IMR-90 (cell line): ENCODE data around the gene HMHB1. TPM values are rescaled to one million over a fixed set of nuclear protein-coding genes. Genes with fewer than 3 reads are reported as not detected.

Experiments used
- ATAC-seq: fragments of 200-7000 bp; cut with Tn5 transposase; 2 replicates; pipeline ENCODE4 v1.9.1; 2020; ENCODE audit warnings: low read depth, mild to moderate bottlenecking, moderate library complexity
- BruUV-seq: library from RNA; stranded (reverse); fragments of 400-500 nt; replicated peaks from 2 replicates; lab custom pipeline; 2021; lab: Mats Ljungman, UMichigan
- CTCF ChIA-PET: fragments of 300-600 bp; formaldehyde crosslinking; extraction: SDS; loops from one replicate; lab custom pipeline; 2021; ENCODE audit warnings: antibody characterized with exemption; lab: Yijun Ruan, JAX
- POLR2A ChIA-PET: fragments of 300-600 bp; sonication (Branson Sonifier 250); formaldehyde crosslinking; loops from one replicate; lab custom pipeline; 2022; ENCODE audit warnings: antibody characterized with exemption; ENCODE audit not compliant: unreplicated experiment; lab: Charles Lee
- DNase-seq: peaks from one replicate; pipeline ENCODE4 v3.0.0; 2013
- H2AFZ ChIP-seq: replicated peaks from 2 replicates; pipeline ENCODE3; 2013; ENCODE audit warnings: low read length, mild to moderate bottlenecking; ENCODE audit not compliant: poor library complexity
- H2AK5ac ChIP-seq: 2 replicates; pipeline ENCODE4 v1.6.1; 2013; ENCODE audit warnings: low read depth, low read length, inconsistent platforms
- H2AK9ac ChIP-seq: replicated peaks from 2 replicates; pipeline ENCODE3; 2013; ENCODE audit warnings: mild to moderate bottlenecking, low read depth, low read length, moderate library complexity; ENCODE audit not compliant: poor library complexity
- H2BK120ac ChIP-seq: 2 replicates; pipeline ENCODE4 v1.6.1; 2013; ENCODE audit warnings: low read depth, low read length, inconsistent platforms
- H2BK15ac ChIP-seq: 3 replicates; pipeline ENCODE4 v1.6.1; 2013; ENCODE audit warnings: low read depth, low read length, inconsistent platforms
- H2BK20ac ChIP-seq: 2 replicates; pipeline ENCODE4 v1.6.1; 2013; ENCODE audit warnings: low read depth, mild to moderate bottlenecking, inconsistent platforms, low read length, moderate library complexity
- H2BK5ac ChIP-seq: 2 replicates; pipeline ENCODE4 v1.6.1; 2013; ENCODE audit warnings: mild to moderate bottlenecking, low read depth, low read length, inconsistent platforms; ENCODE audit not compliant: poor library complexity, severe bottlenecking
- H3K14ac ChIP-seq: replicated peaks from 2 replicates; pipeline ENCODE4 v1.6.1; 2013; ENCODE audit warnings: low read depth, low read length, inconsistent platforms
- H3K18ac ChIP-seq: 2 replicates; pipeline ENCODE4 v1.6.1; 2013; ENCODE audit warnings: low read depth, low read length, control low read depth
- H3K23ac ChIP-seq: 2 replicates; pipeline ENCODE4 v1.6.1; 2013; ENCODE audit warnings: low read depth, low read length, inconsistent platforms
- H3K27ac ChIP-seq: 2 replicates; pipeline ENCODE4 v1.5.1; 2013; ENCODE audit warnings: mild to moderate bottlenecking, control low read depth, low read length; ENCODE audit not compliant: insufficient read depth
- H3K27me3 ChIP-seq: 2 replicates; pipeline ENCODE4 v1.6.1; 2013; ENCODE audit warnings: low read length; ENCODE audit not compliant: control insufficient read depth, insufficient read depth
- H3K36me3 ChIP-seq: 2 replicates; pipeline ENCODE4 v1.6.1; 2013; ENCODE audit warnings: low read length, mixed read lengths; ENCODE audit not compliant: control insufficient read depth, insufficient read depth
- H3K4ac ChIP-seq: 2 replicates; pipeline ENCODE4 v1.6.1; 2013; ENCODE audit warnings: low read depth, low read length, inconsistent platforms
- H3K4me1 ChIP-seq: 2 replicates; pipeline ENCODE4 v1.6.1; 2013; ENCODE audit warnings: low read length, mixed read lengths; ENCODE audit not compliant: control insufficient read depth, insufficient read depth
- H3K4me2 ChIP-seq: 2 replicates; pipeline ENCODE4 v1.6.1; 2013; ENCODE audit warnings: low read depth, mild to moderate bottlenecking, control low read depth, low read length, moderate library complexity
- H3K4me3 ChIP-seq: 2 replicates; pipeline ENCODE4 v1.5.1; 2013; ENCODE audit warnings: low read depth, mild to moderate bottlenecking, control low read depth, low read length, moderate library complexity; ENCODE audit not compliant: insufficient read depth
- H3K56ac ChIP-seq: 2 replicates; pipeline ENCODE4 v1.6.1; 2013; ENCODE audit warnings: low read length, inconsistent platforms; ENCODE audit not compliant: insufficient read depth; ENCODE audit errors: extremely low read depth
- H3K79me1 ChIP-seq, 2 experiments: 2 replicates each; pipeline ENCODE4 v1.6.1; 2013; ENCODE audit warnings: low read length in 2 of 2, inconsistent platforms in 1 of 2, low read depth in 1 of 2
- H3K9ac ChIP-seq: 2 replicates; pipeline ENCODE4 v1.6.1; 2013; ENCODE audit warnings: low read depth, low read length, control low read depth
- H3K9me1 ChIP-seq: 2 replicates; pipeline ENCODE4 v1.6.1; 2013; ENCODE audit warnings: low read length, inconsistent platforms; ENCODE audit not compliant: insufficient read depth
- H3K9me3 ChIP-seq: 2 replicates; pipeline ENCODE4 v1.6.1; 2013; ENCODE audit warnings: low read length; ENCODE audit not compliant: control insufficient read depth, insufficient read depth
- H4K20me1 ChIP-seq: 2 replicates; pipeline ENCODE4 v1.6.1; 2013; ENCODE audit warnings: low read length, inconsistent platforms; ENCODE audit not compliant: insufficient read depth
- H4K5ac ChIP-seq: 2 replicates; pipeline ENCODE4 v1.6.1; 2013; ENCODE audit warnings: mild to moderate bottlenecking, low read depth, low read length, control low read depth
- H4K8ac ChIP-seq, 2 experiments: 2 replicates each; pipeline ENCODE4 v1.6.1; 2013; ENCODE audit warnings: low read depth in 2 of 2, low read length in 2 of 2, control low read depth in 1 of 2, inconsistent platforms in 1 of 2
- H4K91ac ChIP-seq: 2 replicates; pipeline ENCODE4 v1.6.1; 2013; ENCODE audit warnings: low read depth, low read length, inconsistent platforms; ENCODE audit not compliant: insufficient read depth
- BHLHE40 ChIP-seq: fragments of 150-350 bp; IDR thresholded peaks from 2 replicates; pipeline ENCODE4 v1.6.1; 2016; ENCODE audit warnings: mild to moderate bottlenecking, low read depth, low read length
- CEBPB ChIP-seq: IDR thresholded peaks from 2 replicates; pipeline ENCODE4 v1.6.1; 2012; ENCODE audit warnings: low read depth, low read length, improper control_type of control experiment
- CTCF ChIP-seq: conservative IDR thresholded peaks from 2 replicates; pipeline ENCODE4 v1.5.1; 2012; ENCODE audit warnings: mild to moderate bottlenecking, low read depth, low read length, improper control_type of control experiment
- ELK1 ChIP-seq: fragments of 150-350 bp; IDR thresholded peaks from 2 replicates; pipeline ENCODE4 v1.6.1; 2016; ENCODE audit warnings: low read depth, mild to moderate bottlenecking, low read length, moderate library complexity, borderline replicate concordance
- MAZ ChIP-seq: IDR thresholded peaks from 2 replicates; pipeline ENCODE4 v1.6.1; 2012; ENCODE audit warnings: low read depth, mild to moderate bottlenecking, low read length, improper control_type of control experiment, moderate library complexity, borderline replicate concordance
- MXI1 ChIP-seq: IDR thresholded peaks from 2 replicates; pipeline ENCODE4 v1.6.1; 2012; ENCODE audit warnings: low read depth, mild to moderate bottlenecking, low read length, moderate library complexity, borderline replicate concordance
- NFE2L2 ChIP-seq: fragments of 150-350 bp; IDR thresholded peaks from 2 replicates; pipeline ENCODE4 v1.6.1; 2016; ENCODE audit warnings: low read depth, mild to moderate bottlenecking, low read length
- POLR2A ChIP-seq: IDR thresholded peaks from 2 replicates; pipeline ENCODE4 v1.6.1; 2012; ENCODE audit warnings: mild to moderate bottlenecking, low read depth, low read length
- RAD21 ChIP-seq: IDR thresholded peaks from 2 replicates; pipeline ENCODE4 v1.6.1; 2012; ENCODE audit warnings: low read length, improper control_type of control experiment
- RCOR1 ChIP-seq: IDR thresholded peaks from 2 replicates; pipeline ENCODE4 v1.6.1; 2012; ENCODE audit warnings: mild to moderate bottlenecking, low read length, improper control_type of control experiment; ENCODE audit not compliant: insufficient replicate concordance
- RFX5 ChIP-seq: IDR thresholded peaks from 2 replicates; pipeline ENCODE4 v1.8.0; 2012; ENCODE audit warnings: low read depth, mild to moderate bottlenecking, low read length, moderate library complexity
- SMC3 ChIP-seq: fragments of 150-350 bp; IDR thresholded peaks from 2 replicates; pipeline ENCODE4 v1.6.1; 2016; ENCODE audit warnings: low read depth, mild to moderate bottlenecking, antibody characterized with exemption, low read length, moderate library complexity
- USF2 ChIP-seq: fragments of 150-350 bp; IDR thresholded peaks from 2 replicates; pipeline ENCODE4 v1.6.1; 2017; ENCODE audit warnings: mild to moderate bottlenecking, antibody characterized with exemption, low read length, low read depth
- WGBS, 2 experiments: methylation state at CpG; one replicate each; pipeline versions ENCODE4 v1.1.5 to v1.1.7; 2013; ENCODE audit warnings: missing lambda C conversion rate in 2 of 2; ENCODE audit not compliant: insufficient read length in 1 of 2; ENCODE audit errors: extremely low coverage in 2 of 2; 5-methylcytosine and 5-hydroxymethylcytosine counted together
- dilution Hi-C: fragments of 300-500 bp; cut with HindIII; formaldehyde crosslinking; loops from one replicate; pipeline ENCODE4 v1.14.3; 2018; ENCODE audit warnings: low sequenced_read_pairs; ENCODE audit not compliant: unreplicated experiment
- in situ Hi-C: fragments of 300-500 bp; cut with MboI; formaldehyde crosslinking; loops from 3 replicates; pipeline ENCODE4 v1.14.3; 2019; ENCODE audit warnings: low sequenced_read_pairs, inconsistent platforms, mixed read lengths
- intact Hi-C: fragments of 100-400 bp; cut with micrococcal nuclease; formaldehyde crosslinking; loops from 2 replicates; pipeline ENCODE4 v1.10.0; 2022
- polyA plus RNA-seq, 3 experiments: library from polyadenylated mRNA; depleted of rRNA; stranded (reverse); fragments of >200 nt; gene quantifications; 2 replicates each; pipeline ENCODE4 v1.2.3, GENCODE V29; 2012; ENCODE audit warnings: low replicate concordance in 1 of 3
- total RNA-seq: library from RNA; depleted of rRNA; stranded (reverse); fragments of >200 nt; gene quantifications from 2 replicates; pipeline ENCODE4 v1.2.3, GENCODE V29; 2012

Gene HMHB1
- total and polyA plus RNA-seq, 2 of the 4 experiments (the other 2 are of a cell fraction) = not detected

- Histone ChIP-seq H2AK9ac (no peak overlapping the region), H2BK5ac (no peak overlapping the region), H2AFZ (no peak overlapping the region), H3K27me3 (no peaks in the 10 kb centered on the region), H2AK5ac (no peak overlapping the region), H3K9me1 (no peaks in the 10 kb centered on the region), H4K8ac (no peak overlapping the region), H3K36me3 (no peaks in the 10 kb centered on the region), H4K5ac (no peak overlapping the region), H3K4ac (no peak overlapping the region), H3K23ac (no peak overlapping the region), H4K91ac (peak overlapping the region; percentile 29; the same call in 1 of the 2 replicates), H2BK120ac (no peak overlapping the region), H3K4me2 (no peak overlapping the region), H2BK15ac (0 out of 3 replicates have a peak overlapping the region, but pooled peaks have one; percentile 2), H3K18ac (no peak overlapping the region), H3K27ac (no peak overlapping the region), H3K14ac (0 out of 2 replicates have a peak overlapping the region, but pooled peaks have one; percentile 48), H3K4me3 (no peak overlapping the region), H2BK20ac (no peak overlapping the region), H3K79me1 (no peaks in the 10 kb centered on the region), H4K20me1 (no peaks in the 10 kb centered on the region), H3K56ac (no peak overlapping the region), H3K4me1 (peaks cover 4% of the 10 kb centered on the region), H3K9me3 (peaks cover under 1% of the 10 kb centered on the region; the same call in 1 of the 2 replicates), H3K9ac (no peak overlapping the region)
- TF ChIP-seq MAZ = no peak
- no peak for TF ChIP-seq ELK1
- TF ChIP-seq POLR2A = no peak
- no peak for TF ChIP-seq CTCF
- TF ChIP-seq BHLHE40 = no peak
- no peak for TF ChIP-seq RCOR1
- no peak for TF ChIP-seq CEBPB
- TF ChIP-seq MXI1 = no peak
- TF ChIP-seq RAD21 = no peak
- TF ChIP-seq RFX5 = no peak
- no peak for TF ChIP-seq USF2
- no peak for TF ChIP-seq NFE2L2
- TF ChIP-seq SMC3 = no peak
- intact Hi-C loops = no loop called here
- WGBS, 2 experiments = no CpG with 5 or more reads among the region's 3 CpGs
- POLR2A ChIA-PET = no interaction called here
- BruUV-seq = no TSS peak
- CTCF ChIA-PET = no interaction called here
- in situ Hi-C loops = no loop called here
- DNase-seq = no peak
- dilution Hi-C loops = no loop called here
- ATAC-seq = peak; percentile 32; the same call in 1 of the 2 replicates
These were observed 29.2 kb upstream of the HMHB1 start for GRCh38 chr5:143782588-143783386.
